Endothelial cell of umbilical vein (primary cell): Measurements from ENCODE around the gene MKNK1. TPM values are rescaled to one million over a fixed set of nuclear protein-coding genes. Genes with fewer than 3 reads are reported as not detected.

Experiments
- BruUV-seq: library from RNA; stranded (reverse); fragments of 400-500 nt; replicated peaks from 2 replicates; lab custom pipeline; 2021; lab: Mats Ljungman, UMichigan
- CTCF ChIA-PET: fragments of 300-600, 350-600 bp; sonication (Branson Sonifier 250); formaldehyde crosslinking; loops from one replicate; lab custom pipeline; 2021; ENCODE audit warnings: antibody characterized with exemption, inconsistent platforms; lab: Charles Lee
- POLR2A ChIA-PET: fragments of 300-600, 350-600 bp; sonication (Branson Sonifier 250); formaldehyde crosslinking; loops from one replicate; lab custom pipeline; 2021; ENCODE audit warnings: antibody characterized with exemption, inconsistent platforms; lab: Charles Lee
- DNase-seq: peaks from one replicate; pipeline ENCODE4 v3.0.0-alpha.2; 2011; ENCODE audit warnings: low read depth, low spot score
- FAIRE-seq: peaks from 2 replicates; lab custom pipeline; 2011; peaks lifted over from hg19 to GRCh38; lab: Jason Lieb, UNC
- H2AFZ ChIP-seq: 2 replicates; pipeline ENCODE4 v1.6.0; 2012; ENCODE audit warnings: low read depth, low read length, control low read depth, inconsistent platforms
- H3K27ac ChIP-seq: 2 replicates; pipeline ENCODE4 v1.5.1; 2011; ENCODE audit warnings: low read depth, mild to moderate bottlenecking, control low read depth, low read length, moderate library complexity; ENCODE audit not compliant: insufficient read depth
- H3K27me3 ChIP-seq, 2 experiments: 2 replicates each; pipeline versions ENCODE4 v1.6.0 to v1.6.1; 2011; ENCODE audit warnings: low read length in 2 of 2, mixed read lengths in 1 of 2; ENCODE audit not compliant: control insufficient read depth in 2 of 2, insufficient read depth in 2 of 2
- H3K36me3 ChIP-seq, 2 experiments: 2 replicates in 1 of 2; 3 replicates in 1 of 2; pipeline ENCODE4 v1.5.1; 2011; ENCODE audit warnings: low read length in 2 of 2, mild to moderate bottlenecking in 1 of 2, moderate library complexity in 1 of 2; ENCODE audit not compliant: control insufficient read depth in 2 of 2, insufficient read depth in 2 of 2; ENCODE audit errors: extremely low read depth in 1 of 2
- H3K4me1 ChIP-seq: 3 replicates; pipeline ENCODE4 v1.5.1; 2011; ENCODE audit warnings: mild to moderate bottlenecking, low read length; ENCODE audit not compliant: control insufficient read depth, insufficient read depth; ENCODE audit errors: extremely low read depth
- H3K4me2 ChIP-seq: 2 replicates; pipeline ENCODE4 v1.6.1; 2011; ENCODE audit warnings: low read length, control low read depth, mixed read lengths; ENCODE audit not compliant: insufficient read depth
- H3K4me3 ChIP-seq, 3 experiments: fragments of 200-600 bp in 1 of 3; sonication (generic), shearing (Covaris generic) in 1 of 3; replicated peaks in 1 of 3; 2 replicates each; pipeline ENCODE4 v1.5.1; 2011 to 2016; ENCODE audit warnings: control low read depth in 3 of 3, low read length in 3 of 3, mild to moderate bottlenecking in 2 of 3, inconsistent platforms in 1 of 3, low read depth in 1 of 3, moderate library complexity in 1 of 3; ENCODE audit not compliant: insufficient read depth in 1 of 3
- H3K79me2 ChIP-seq: 2 replicates; pipeline ENCODE4 v1.6.0; 2012; ENCODE audit warnings: low read length, inconsistent platforms; ENCODE audit not compliant: control insufficient read depth, insufficient read depth
- H3K9ac ChIP-seq: replicated peaks from 2 replicates; pipeline ENCODE3; 2011; ENCODE audit warnings: low read length, control low read depth; ENCODE audit not compliant: insufficient read depth; ENCODE audit errors: extremely low read depth
- H3K9me1 ChIP-seq: replicated peaks from 3 replicates; pipeline ENCODE4 v1.6.0; 2011; ENCODE audit warnings: mild to moderate bottlenecking, low read length; ENCODE audit not compliant: control insufficient read depth, insufficient read depth; ENCODE audit errors: extremely low read depth
- H3K9me3 ChIP-seq: replicated peaks from 2 replicates; pipeline ENCODE4 v1.5.1; 2012; ENCODE audit warnings: low read length, inconsistent platforms; ENCODE audit not compliant: control insufficient read depth, insufficient read depth
- H4K20me1 ChIP-seq: replicated peaks from 2 replicates; pipeline ENCODE3; 2011; ENCODE audit warnings: mild to moderate bottlenecking, low read length; ENCODE audit not compliant: control insufficient read depth, insufficient read depth; ENCODE audit errors: extremely low read depth
- EZH2 ChIP-seq: IDR thresholded peaks from 2 replicates; pipeline ENCODE4 v1.6.1; 2012; ENCODE audit warnings: borderline replicate concordance, low read depth, mild to moderate bottlenecking, moderate library complexity, low read length, inconsistent platforms; ENCODE audit not compliant: severe bottlenecking
- FOS ChIP-seq: IDR thresholded peaks from 2 replicates; pipeline ENCODE4 v1.6.1; 2011; ENCODE audit warnings: mild to moderate bottlenecking, low read length, moderate library complexity, borderline replicate concordance; ENCODE audit not compliant: insufficient read depth
- GATA2 ChIP-seq: IDR thresholded peaks from 2 replicates; pipeline ENCODE4 v1.7.0; 2011; ENCODE audit warnings: low read depth, mild to moderate bottlenecking, moderate library complexity, mixed read lengths, low read length; ENCODE audit not compliant: insufficient read length, insufficient read depth
- POLR2A ChIP-seq: IDR thresholded peaks from 2 replicates; pipeline ENCODE4 v1.6.1; 2012; ENCODE audit warnings: low read depth, mild to moderate bottlenecking, control low read depth, low read length
- POLR2AphosphoS5 ChIP-seq: IDR thresholded peaks from 2 replicates; pipeline ENCODE4 v1.6.1; 2012; ENCODE audit warnings: low read depth, mild to moderate bottlenecking, control low read depth, low read length, moderate library complexity; ENCODE audit not compliant: insufficient read depth
- dilution Hi-C: fragments of 300-500 bp; cut with MboI; formaldehyde crosslinking; loops from one replicate; pipeline ENCODE4 v1.15.0; 2019; ENCODE audit warnings: low sequenced_read_pairs; ENCODE audit not compliant: extremely low pct_ligation_motif_present
- intact Hi-C: fragments of 100-400 bp; cut with micrococcal nuclease; formaldehyde crosslinking; loops from one replicate; pipeline ENCODE4 v1.10.0; 2022
- polyA plus RNA-seq, 4 experiments: library from polyadenylated mRNA; depleted of rRNA in 3 of 4; stranded (reverse) in 3 of 4; unstranded in 1 of 4; fragments of >200 nt; gene quantifications; 2 replicates each; pipeline versions ENCODE4 v1.2.1 to v1.2.3, GENCODE V29; 2011 to 2012; ENCODE audit warnings: missing spikeins in 1 of 4
- total RNA-seq: library from RNA; stranded (reverse); gene quantifications from 2 replicates; pipeline ENCODE4 v1.2.3, GENCODE V29; 2021
- TF ChIP-seq, protein P1 (sequence below), 2 donors: IDR thresholded peaks; 1 replicate in 1 of 2; 2 replicates in 1 of 2; pipeline ENCODE4 v1.5.1; 2011; ENCODE audit warnings: low read length in 2 of 2, mild to moderate bottlenecking in 2 of 2, moderate library complexity in 2 of 2, control low read depth in 1 of 2, inconsistent platforms in 1 of 2, low read depth in 1 of 2; ENCODE audit not compliant: insufficient read depth in 1 of 2; ENCODE audit errors: extremely low read depth in 1 of 2
- TF ChIP-seq, protein P2 (sequence below): IDR thresholded peaks from 2 replicates; pipeline ENCODE4 v1.6.1; 2011; ENCODE audit not compliant: insufficient read depth, insufficient read length

MKNK1 gene
- total and polyA plus RNA-seq, 2 donors (not counting 3 experiments of a cell fraction or from before 2014, with no cell fraction given): 32.9 to 42.6 TPM

DNA sequence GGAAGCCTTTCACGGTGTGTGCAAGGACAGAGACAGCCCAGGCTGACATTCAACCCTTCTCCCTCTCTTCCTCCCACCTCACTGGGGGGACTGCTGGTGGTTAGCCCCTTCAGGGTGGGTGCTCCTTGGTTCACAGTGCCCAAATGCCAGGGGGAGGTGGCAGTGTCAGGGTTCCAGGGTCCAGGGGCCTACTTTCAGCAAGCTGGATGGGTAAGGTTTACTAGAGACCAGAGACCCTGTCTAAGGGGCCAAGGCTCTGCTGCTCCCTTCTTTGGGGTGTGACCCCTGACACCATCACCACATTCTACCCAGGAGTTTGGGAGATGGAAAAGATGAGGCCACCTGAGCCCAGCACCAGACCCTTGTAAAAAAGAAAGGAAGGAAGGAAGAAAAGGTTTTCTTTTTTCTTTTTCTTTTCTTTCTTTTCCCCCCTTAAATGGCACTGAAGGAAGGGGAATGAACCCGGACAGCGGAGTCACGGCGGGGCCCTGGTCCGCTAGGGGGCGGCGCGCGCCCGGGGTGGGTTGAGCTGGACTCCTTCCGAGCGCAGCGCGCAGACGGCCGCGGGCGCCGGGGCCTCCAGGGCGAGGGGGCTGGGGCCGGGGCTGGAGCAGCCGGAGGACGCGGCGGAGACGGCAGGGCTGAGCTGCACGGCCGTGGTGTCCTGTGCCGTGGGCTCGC, 71.4 kb downstream of the MKNK1 start:
- DNase-seq (peak; percentile 37), FAIRE-seq (peak; percentile 43)
- Histone ChIP-seq H3K9me3 (no peaks in the 10 kb centered on the region), H3K4me1 (peaks cover 2% of the 10 kb centered on the region), H3K27me3 (peaks cover 23 to 42% of the 10 kb centered on the region in 2 experiments), H2AFZ (peak overlapping the region; percentile 56), H3K27ac (no peak overlapping the region), H3K9me1 (no peaks in the 10 kb centered on the region), H4K20me1 (no peaks in the 10 kb centered on the region), H3K79me2 (no peaks in the 10 kb centered on the region), H3K4me2 (no peak overlapping the region), H3K36me3 (no peaks in the 10 kb centered on the region), H3K9ac (no peak overlapping the region), H3K4me3 (peak overlapping the region in 1 of 3 experiments; percentile 11)
- dilution Hi-C loops: no loop called here
- ChIA-PET CTCF (interaction anchor here (0.6 to 3.7 kb wide), 23 partner anchors 10 to 194 kb away, joined by 3 to 34 read pairs (median 4); partner anchors contain the start of genes EFCAB14, KNCN and MOB3C), POLR2A (no interaction called here)
- TF ChIP-seq, protein P1, sequence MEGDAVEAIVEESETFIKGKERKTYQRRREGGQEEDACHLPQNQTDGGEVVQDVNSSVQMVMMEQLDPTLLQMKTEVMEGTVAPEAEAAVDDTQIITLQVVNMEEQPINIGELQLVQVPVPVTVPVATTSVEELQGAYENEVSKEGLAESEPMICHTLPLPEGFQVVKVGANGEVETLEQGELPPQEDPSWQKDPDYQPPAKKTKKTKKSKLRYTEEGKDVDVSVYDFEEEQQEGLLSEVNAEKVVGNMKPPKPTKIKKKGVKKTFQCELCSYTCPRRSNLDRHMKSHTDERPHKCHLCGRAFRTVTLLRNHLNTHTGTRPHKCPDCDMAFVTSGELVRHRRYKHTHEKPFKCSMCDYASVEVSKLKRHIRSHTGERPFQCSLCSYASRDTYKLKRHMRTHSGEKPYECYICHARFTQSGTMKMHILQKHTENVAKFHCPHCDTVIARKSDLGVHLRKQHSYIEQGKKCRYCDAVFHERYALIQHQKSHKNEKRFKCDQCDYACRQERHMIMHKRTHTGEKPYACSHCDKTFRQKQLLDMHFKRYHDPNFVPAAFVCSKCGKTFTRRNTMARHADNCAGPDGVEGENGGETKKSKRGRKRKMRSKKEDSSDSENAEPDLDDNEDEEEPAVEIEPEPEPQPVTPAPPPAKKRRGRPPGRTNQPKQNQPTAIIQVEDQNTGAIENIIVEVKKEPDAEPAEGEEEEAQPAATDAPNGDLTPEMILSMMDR (IDR thresholded peaks at IDR 0.05; ENCODE audit: extremely low read depth in 1 of 2, insufficient read depth in 1 of 2, low read depth in 1 of 2, low read length in 2 of 2): peak; percentile 67 to 71
- TF ChIP-seq POLR2AphosphoS5: no peak
- intact Hi-C loops: loop anchor here (1.0 to 5.0 kb wide), 2 partner anchors 193 to 470 kb away; no protein-coding TSS in a partner anchor
- no TSS peak for BruUV-seq

DNA sequence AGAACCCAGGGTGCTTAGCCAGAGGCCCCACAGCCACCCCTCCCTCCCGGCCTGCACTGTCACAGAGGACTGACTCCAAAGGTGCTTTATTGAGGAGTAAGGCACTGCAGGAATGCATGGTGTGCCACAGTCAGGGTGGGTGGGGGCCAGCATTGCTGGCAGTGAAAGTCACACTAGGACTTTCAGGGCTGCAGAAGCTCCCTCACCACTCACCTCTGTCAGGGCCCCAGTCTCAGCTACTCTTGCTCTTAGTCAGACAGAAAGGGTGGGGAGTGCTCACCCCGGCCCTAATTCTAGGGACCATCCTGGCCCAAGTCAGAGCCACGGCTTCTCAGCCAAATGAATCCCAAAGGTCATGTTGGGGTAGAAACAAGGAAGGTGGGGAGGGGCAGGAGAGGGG, 72.0 kb downstream of the MKNK1 start:
- H3K9me1 ChIP-seq: no peaks in the 10 kb centered on the region
- no peak for FAIRE-seq

More for the DNA sequence above, 72.0 kb downstream of the MKNK1 start:
- H3K36me3 ChIP-seq: no peaks in the 10 kb centered on the region
- H3K4me1 ChIP-seq: peaks cover 2% of the 10 kb centered on the region
- no peak for DNase-seq
- no peak overlapping the region for H3K9ac ChIP-seq
- CTCF ChIA-PET: interaction anchor here (0.7 to 3.3 kb wide), 7 partner anchors 16 to 195 kb away, joined by 3 to 21 read pairs (median 7); no protein-coding TSS in a partner anchor
- intact Hi-C loops (loop anchor here (5.0 kb wide), 1 partner anchor 470 kb away; no protein-coding TSS in a partner anchor), dilution Hi-C loops (no loop called here)
- POLR2A ChIA-PET: no interaction called here
- no peaks in the 10 kb centered on the region for H4K20me1 ChIP-seq
- TF ChIP-seq POLR2A: no peak
- no peak for TF ChIP-seq FOS
- TF ChIP-seq, protein P2, sequence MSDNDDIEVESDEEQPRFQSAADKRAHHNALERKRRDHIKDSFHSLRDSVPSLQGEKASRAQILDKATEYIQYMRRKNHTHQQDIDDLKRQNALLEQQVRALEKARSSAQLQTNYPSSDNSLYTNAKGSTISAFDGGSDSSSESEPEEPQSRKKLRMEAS: no peak
- TF ChIP-seq GATA2: no peak
- no peak for TF ChIP-seq POLR2AphosphoS5
- TF ChIP-seq EZH2: no peak
- peaks cover 24 to 45% of the 10 kb centered on the region in 2 experiments for H3K27me3 ChIP-seq
- no peaks in the 10 kb centered on the region for H3K9me3 ChIP-seq
- BruUV-seq: no TSS peak
- H2AFZ ChIP-seq: no peak overlapping the region
- no peak overlapping the region for H3K4me2 ChIP-seq
- H3K79me2 ChIP-seq: no peaks in the 10 kb centered on the region
- no peak overlapping the region for H3K4me3 ChIP-seq
- H3K27ac ChIP-seq: no peak overlapping the region
